SU-DHL-6 (cell line): ENCODE measurements around the gene GAPDH.

Experiments used
- EZH2phosphoT487 ChIP-seq: fragments of 200-600 bp; sonication (generic), shearing (Covaris generic); conservative IDR thresholded peaks from 2 replicates; pipeline ENCODE4 v1.6.1; 2018; ENCODE audit warnings: mild to moderate bottlenecking, antibody characterized with exemption, low read length, moderate library complexity, mixed read lengths
- TF ChIP-seq, protein P1 (sequence below): fragments of 200-600 bp; sonication (generic); IDR thresholded peaks from one replicate; pipeline ENCODE4 v1.5.1; 2017; ENCODE audit warnings: antibody characterized with exemption, mild to moderate bottlenecking, low read length, moderate library complexity; ENCODE audit not compliant: insufficient read depth, poor library complexity, severe bottlenecking

DNA sequence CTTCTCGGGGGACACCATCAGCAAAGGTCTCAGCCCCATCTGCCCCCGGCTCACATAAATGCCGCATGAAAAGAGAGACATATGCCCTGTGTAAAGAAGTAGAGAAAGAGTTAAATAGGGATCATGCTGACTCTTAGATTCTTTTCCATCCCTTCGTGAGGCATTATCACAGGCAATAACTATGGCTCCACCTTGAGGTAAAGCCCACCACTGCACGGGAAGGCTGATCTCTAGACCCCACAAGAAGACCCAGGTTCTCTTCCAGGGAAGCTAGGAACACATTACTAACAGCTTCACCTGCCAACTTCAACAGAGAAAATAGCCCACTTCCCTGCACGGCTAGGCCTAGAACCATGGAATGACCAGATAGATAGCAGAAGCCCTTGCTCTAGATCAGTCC, 47.9 kb downstream of the GAPDH start:
- TF ChIP-seq, protein P1, sequence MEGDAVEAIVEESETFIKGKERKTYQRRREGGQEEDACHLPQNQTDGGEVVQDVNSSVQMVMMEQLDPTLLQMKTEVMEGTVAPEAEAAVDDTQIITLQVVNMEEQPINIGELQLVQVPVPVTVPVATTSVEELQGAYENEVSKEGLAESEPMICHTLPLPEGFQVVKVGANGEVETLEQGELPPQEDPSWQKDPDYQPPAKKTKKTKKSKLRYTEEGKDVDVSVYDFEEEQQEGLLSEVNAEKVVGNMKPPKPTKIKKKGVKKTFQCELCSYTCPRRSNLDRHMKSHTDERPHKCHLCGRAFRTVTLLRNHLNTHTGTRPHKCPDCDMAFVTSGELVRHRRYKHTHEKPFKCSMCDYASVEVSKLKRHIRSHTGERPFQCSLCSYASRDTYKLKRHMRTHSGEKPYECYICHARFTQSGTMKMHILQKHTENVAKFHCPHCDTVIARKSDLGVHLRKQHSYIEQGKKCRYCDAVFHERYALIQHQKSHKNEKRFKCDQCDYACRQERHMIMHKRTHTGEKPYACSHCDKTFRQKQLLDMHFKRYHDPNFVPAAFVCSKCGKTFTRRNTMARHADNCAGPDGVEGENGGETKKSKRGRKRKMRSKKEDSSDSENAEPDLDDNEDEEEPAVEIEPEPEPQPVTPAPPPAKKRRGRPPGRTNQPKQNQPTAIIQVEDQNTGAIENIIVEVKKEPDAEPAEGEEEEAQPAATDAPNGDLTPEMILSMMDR: no peak
- no peak for TF ChIP-seq EZH2phosphoT487
